ENCODE results near the gene C10orf90. TPM values are rescaled to one million over a fixed set of nuclear protein-coding genes. Genes with fewer than 3 reads are reported as not detected.

Gene C10orf90
- total and polyA plus RNA-seq, 2 of the 8 experiments (the other 6 are each of a cell fraction or from before 2014, with no cell fraction given) = 0.21 TPM; not detected in 1

GRCh38 chr10:126394948-126395347 is 275.5 kb downstream of the C10orf90 start (continued):
- TF ChIP-seq CHD7 (IDR thresholded peaks at IDR 0.05; ENCODE audit: insufficient replicate concordance, low read length) = no peak
- no peak for TF ChIP-seq JUN (IDR thresholded peaks at IDR 0.05; ENCODE audit: low read depth, low read length)
- TF ChIP-seq, protein P1, sequence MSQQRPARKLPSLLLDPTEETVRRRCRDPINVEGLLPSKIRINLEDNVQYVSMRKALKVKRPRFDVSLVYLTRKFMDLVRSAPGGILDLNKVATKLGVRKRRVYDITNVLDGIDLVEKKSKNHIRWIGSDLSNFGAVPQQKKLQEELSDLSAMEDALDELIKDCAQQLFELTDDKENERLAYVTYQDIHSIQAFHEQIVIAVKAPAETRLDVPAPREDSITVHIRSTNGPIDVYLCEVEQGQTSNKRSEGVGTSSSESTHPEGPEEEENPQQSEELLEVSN (IDR thresholded peaks at IDR 0.05) = no peak
- no peak for TF ChIP-seq POLR2AphosphoS5 (IDR thresholded peaks at IDR 0.05; ENCODE audit: low read depth, low read length)

Data from H1 (cell line).